HepG2 (cell line): Measurements from ENCODE around the gene COMMD4. TPM values are rescaled to one million over a fixed set of nuclear protein-coding genes. Genes with fewer than 3 reads are reported as not detected.

Experiments used
- ATAC-seq: fragments of 200-7000 bp; cut with Tn5 transposase; 3 replicates; pipeline ENCODE4 v1.9.1; 2020; ENCODE audit warnings: mild to moderate bottlenecking, moderate library complexity
- BruUV-seq: library from RNA; stranded (reverse); fragments of 400-500 nt; replicated peaks from 2 replicates; lab custom pipeline; 2021; lab: Mats Ljungman, UMichigan
- CTCF ChIA-PET: fragments of 300-600 bp; formaldehyde crosslinking; extraction: SDS; loops from one replicate; lab custom pipeline; 2021; ENCODE audit warnings: low total read pairs, inconsistent platforms, low intra/inter-chr PET ratio; lab: Yijun Ruan, JAX
- POLR2A ChIA-PET: fragments of 350-600 bp; sonication (Branson Sonifier 250); formaldehyde crosslinking; loops from one replicate; lab custom pipeline; 2020; ENCODE audit warnings: antibody characterized with exemption, inconsistent platforms; lab: Yijun Ruan, JAX
- DNase-seq: peaks from one replicate; pipeline ENCODE4 v3.0.0-alpha.2; 2015; ENCODE audit warnings: low spot score
- FAIRE-seq: peaks from 3 replicates; lab custom pipeline; 2011; peaks lifted over from hg19 to GRCh38; lab: Jason Lieb, UNC
- H2AFZ ChIP-seq: one replicate; pipeline ENCODE4 v1.6.1; 2011; ENCODE audit warnings: low read length, inconsistent platforms
- H3K27ac ChIP-seq: fragments of 300-600 bp; 3 replicates; pipeline ENCODE4 v1.8.0; 2011; ENCODE audit warnings: mixed run types, mild to moderate bottlenecking, mixed read lengths, low read length, inconsistent platforms; ENCODE audit not compliant: insufficient read depth; ENCODE audit errors: extremely low read length
- H3K27me3 ChIP-seq, 2 experiments: fragments of 200-600 bp in 1 of 2; 2 replicates in 1 of 2; 3 replicates in 1 of 2; pipeline versions ENCODE4 v1.6.0 to v1.8.0; 2011; ENCODE audit warnings: low read length in 2 of 2, mild to moderate bottlenecking in 2 of 2, moderate library complexity in 2 of 2, inconsistent platforms in 1 of 2; ENCODE audit not compliant: insufficient read depth in 2 of 2, control insufficient read depth in 1 of 2
- H3K36me3 ChIP-seq, 2 experiments: fragments of 200-600 bp in 1 of 2; replicated peaks in 1 of 2; 2 replicates in 1 of 2; 3 replicates in 1 of 2; pipeline versions ENCODE4 v1.5.1 to v1.8.0; 2011; ENCODE audit warnings: low read length in 2 of 2, inconsistent platforms in 1 of 2; ENCODE audit not compliant: insufficient read depth in 2 of 2, control insufficient read depth in 1 of 2
- H3K4me1 ChIP-seq: 2 replicates; pipeline ENCODE4 v1.5.1; 2012; ENCODE audit warnings: low read length, inconsistent platforms; ENCODE audit not compliant: insufficient read depth
- H3K4me2 ChIP-seq: 2 replicates; pipeline ENCODE4 v1.6.0; 2011; ENCODE audit warnings: low read depth, low read length, inconsistent platforms
- H3K4me3 ChIP-seq, 3 experiments: fragments of 200-600 bp in 1 of 3; sonication (generic), shearing (Covaris generic) in 1 of 3; replicated peaks in 1 of 3; 2 replicates each; pipeline ENCODE4 v1.5.1; 2011 to 2016; ENCODE audit warnings: low read length in 3 of 3, inconsistent platforms in 2 of 3, low read depth in 2 of 3, mild to moderate bottlenecking in 2 of 3, control low read depth in 1 of 3, mixed read lengths in 1 of 3; ENCODE audit not compliant: insufficient read depth in 1 of 3
- H3K79me2 ChIP-seq: one replicate; pipeline ENCODE4 v1.6.1; 2011; ENCODE audit warnings: low read length, inconsistent platforms; ENCODE audit not compliant: insufficient read depth
- H3K9ac ChIP-seq: 2 replicates; pipeline ENCODE4 v1.6.0; 2011; ENCODE audit warnings: mild to moderate bottlenecking, low read depth, low read length, inconsistent platforms; ENCODE audit not compliant: insufficient read depth
- H3K9me3 ChIP-seq: 2 replicates; pipeline ENCODE4 v1.5.1; 2012; ENCODE audit warnings: mild to moderate bottlenecking, low read length
- H4K20me1 ChIP-seq: 2 replicates; pipeline ENCODE4 v1.6.0; 2011; ENCODE audit warnings: inconsistent platforms, mild to moderate bottlenecking, low read length, moderate library complexity; ENCODE audit not compliant: insufficient read depth
- ADNP ChIP-seq: sonication (generic); formaldehyde crosslinking; IDR thresholded peaks from 2 replicates; pipeline ENCODE4 v1.4.0; 2020; ENCODE audit warnings: missing genetic modification reagents
- DR1 ChIP-seq: sonication (generic); formaldehyde crosslinking; IDR thresholded peaks from 2 replicates; pipeline ENCODE4 v1.8.0; 2021; ENCODE audit warnings: mild to moderate bottlenecking, missing genetic modification reagents, inconsistent platforms
- GABPB1 ChIP-seq: IDR thresholded peaks from 2 replicates; pipeline ENCODE4 v1.6.1; 2016; ENCODE audit warnings: mild to moderate bottlenecking, missing genetic modification reagents, moderate library complexity, missing compliant biosample characterization
- HMG20A ChIP-seq: IDR thresholded peaks from 2 replicates; pipeline ENCODE4 v1.6.1; 2016; ENCODE audit warnings: borderline replicate concordance
- NAIF1 ChIP-seq: sonication (generic); formaldehyde crosslinking; IDR thresholded peaks from 2 replicates; pipeline ENCODE4 v1.5.0; 2020; ENCODE audit warnings: mild to moderate bottlenecking, missing genetic modification reagents, borderline replicate concordance
- NFE2L1 ChIP-seq: sonication (generic); formaldehyde crosslinking; IDR thresholded peaks from 2 replicates; pipeline ENCODE4 v1.4.0; 2020; ENCODE audit warnings: missing genetic modification reagents, mild to moderate bottlenecking, borderline replicate concordance
- NR3C1 ChIP-seq: sonication (generic); formaldehyde crosslinking; IDR thresholded peaks from 2 replicates; pipeline ENCODE4 v1.4.0; 2020; ENCODE audit warnings: missing genetic modification reagents
- PHF20 ChIP-seq: sonication (generic); formaldehyde crosslinking; IDR thresholded peaks from 2 replicates; pipeline ENCODE4 v1.5.0; 2020; ENCODE audit warnings: mild to moderate bottlenecking, missing genetic modification reagents
- SAFB2 ChIP-seq: sonication (generic); formaldehyde crosslinking; IDR thresholded peaks from 2 replicates; pipeline ENCODE4 v1.5.1; 2020; ENCODE audit warnings: missing genetic modification reagents, low read depth, mild to moderate bottlenecking, borderline replicate concordance
- SMC3 ChIP-seq: IDR thresholded peaks from 2 replicates; pipeline ENCODE4 v1.6.1; 2011; ENCODE audit warnings: low read length, improper control_type of control experiment
- SYNCRIP ChIP-seq: fragments of 200-400 bp; formaldehyde crosslinking; IDR thresholded peaks from 2 replicates; pipeline ENCODE4 v1.6.1; 2018; ENCODE audit warnings: mild to moderate bottlenecking, low read depth, low read length; ENCODE audit not compliant: insufficient read depth
- TEAD2 ChIP-seq: sonication (generic); formaldehyde crosslinking; IDR thresholded peaks from 2 replicates; pipeline ENCODE4 v1.9.0; 2021; ENCODE audit warnings: missing genetic modification reagents
- USF2 ChIP-seq, 2 experiments: sonication (generic) in 1 of 2; formaldehyde crosslinking in 1 of 2; IDR thresholded peaks; 2 replicates each; pipeline versions ENCODE4 v1.5.1 to v1.6.1; 2011 to 2020; ENCODE audit warnings: borderline replicate concordance in 1 of 2, low read depth in 1 of 2, low read length in 1 of 2, mild to moderate bottlenecking in 1 of 2, missing genetic modification reagents in 1 of 2, moderate library complexity in 1 of 2
- ZNF12 ChIP-seq: sonication (generic); formaldehyde crosslinking; IDR thresholded peaks from 2 replicates; pipeline ENCODE4 v1.5.0; 2020; ENCODE audit warnings: missing genetic modification reagents
- ZNF430 ChIP-seq: sonication (generic); formaldehyde crosslinking; IDR thresholded peaks from 2 replicates; pipeline ENCODE4 v1.9.0; 2021; ENCODE audit warnings: mild to moderate bottlenecking, missing genetic modification reagents
- ZNF563 ChIP-seq: sonication (generic); formaldehyde crosslinking; IDR thresholded peaks from 2 replicates; pipeline ENCODE4 v1.8.0; 2022; ENCODE audit warnings: mild to moderate bottlenecking, moderate library complexity, missing genetic modification reagents
- ZNF784 ChIP-seq: sonication (generic); formaldehyde crosslinking; IDR thresholded peaks from 2 replicates; pipeline ENCODE4 v1.5.1; 2020; ENCODE audit warnings: missing genetic modification reagents, mild to moderate bottlenecking, borderline replicate concordance
- ZSCAN20 ChIP-seq: sonication (generic); formaldehyde crosslinking; IDR thresholded peaks from 2 replicates; pipeline ENCODE4 v1.4.0; 2020; ENCODE audit warnings: missing genetic modification reagents, mild to moderate bottlenecking, borderline replicate concordance
- ZSCAN25 ChIP-seq: sonication (generic); formaldehyde crosslinking; IDR thresholded peaks from 2 replicates; pipeline ENCODE4 v1.8.0; 2022; ENCODE audit warnings: mild to moderate bottlenecking, missing genetic modification reagents
- ZSCAN30 ChIP-seq: sonication (generic); formaldehyde crosslinking; IDR thresholded peaks from 2 replicates; pipeline ENCODE4 v1.5.0; 2020; ENCODE audit warnings: mild to moderate bottlenecking, missing genetic modification reagents
- WGBS: methylation state at CpG from one replicate; pipeline ENCODE4 v1.1.6; 2017; ENCODE audit warnings: low lambda C conversion rate; 5-methylcytosine and 5-hydroxymethylcytosine counted together
- in situ Hi-C: cut with HindIII; loops from 2 replicates; pipeline ENCODE4 v1.10.0; 2017; ENCODE audit warnings: low pct_unique_long_range_greater_than_20kb; ENCODE audit not compliant: extremely low pct_ligation_motif_present
- intact Hi-C: fragments of 100-400 bp; cut with micrococcal nuclease; formaldehyde crosslinking; loops from one replicate; pipeline ENCODE4 v1.10.0; 2022; ENCODE audit not compliant: unreplicated experiment
- polyA plus RNA-seq, 8 experiments: library from polyadenylated mRNA; depleted of rRNA in 3 of 8; stranded (reverse) in 7 of 8; unstranded in 1 of 8; fragments of >200 nt; fragmentation: Illumina TruSeq in 4 of 8; extraction: Trizol in 4 of 8; gene quantifications; 2 replicates each; pipeline versions ENCODE4 v1.2.1 to v1.2.3, GENCODE V29; 2011 to 2016; ENCODE audit warnings: low read depth in 4 of 8, missing spikeins in 1 of 8, mixed read lengths in 1 of 8; ENCODE audit not compliant: insufficient read depth in 1 of 8
- total RNA-seq, 5 experiments: library from RNA; depleted of rRNA; stranded (reverse); fragments of >200 nt; fragmentation: Illumina TruSeq; extraction: Trizol; gene quantifications; 2 replicates each; pipeline ENCODE4 v1.2.3, GENCODE V29; 2016; ENCODE audit warnings: low read depth in 1 of 5

Gene COMMD4
- total and polyA plus RNA-seq, 2 of the 13 experiments (the other 11 are each of a cell fraction or from before 2014, with no cell fraction given): 45.8 to 89.9 TPM

DNA sequence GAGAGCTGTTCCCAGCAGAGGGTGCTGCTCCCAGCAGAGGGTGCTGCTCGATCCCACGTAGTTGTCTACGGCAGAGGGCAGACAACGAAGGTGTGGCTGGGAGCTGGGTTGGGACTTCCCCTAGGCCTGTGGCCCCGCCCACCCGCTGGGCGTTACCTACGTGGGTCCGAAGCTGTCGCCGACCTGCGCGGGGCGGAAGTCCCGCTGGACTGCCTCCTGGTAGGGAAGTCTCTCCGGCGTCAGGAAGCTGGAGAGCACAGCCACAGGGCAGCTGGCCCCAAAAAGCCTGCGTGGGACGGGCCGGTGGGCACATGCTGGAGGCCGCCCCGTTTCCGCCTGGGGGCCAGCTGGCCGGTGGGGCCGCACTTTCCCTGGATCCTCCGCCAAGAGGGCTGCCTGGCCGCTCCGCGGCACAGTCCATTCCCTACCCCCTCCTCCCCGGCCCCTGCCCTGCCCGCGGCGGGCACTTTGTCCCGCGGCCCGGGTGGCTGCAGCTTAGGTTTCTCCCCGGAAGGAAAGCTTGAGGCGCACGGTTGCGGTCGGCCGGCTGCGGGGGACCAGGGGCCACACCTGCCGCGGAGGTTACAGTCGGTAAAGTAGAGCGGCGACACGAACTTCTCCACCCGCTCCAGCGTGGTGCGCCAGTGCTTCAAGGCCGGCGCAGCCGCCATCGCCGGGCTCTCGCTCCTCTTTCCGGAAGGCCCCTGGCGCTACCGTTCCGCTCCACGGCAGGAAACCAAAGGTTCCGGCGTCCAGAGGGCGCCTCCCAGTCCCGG lies 32.2 kb downstream of the COMMD4 start, which contains the start of gene MAN2C1:
MAN2C1 (minus strand) TSS at position 695 of the 776 bp plus-strand sequence; CDS start at position 671, 24 bp downstream.
- H3K27ac ChIP-seq: peak within 1 kb of the TSS; percentile 98
- no peaks in the 10 kb centered on the region for H3K27me3 ChIP-seq
- peak; percentile 91 for ATAC-seq
- BruUV-seq: no TSS peak
- peak within 1 kb of the TSS; percentile 99 for H3K9ac ChIP-seq
- peak; percentile 99 for FAIRE-seq
- peak within 1 kb of the TSS; percentile 31 for H2AFZ ChIP-seq
- POLR2A ChIA-PET: interaction anchor here (0.6 to 4.7 kb wide), 33 partner anchors 8 to 590 kb away, joined by 3 to 185 read pairs (median 6); partner anchors contain the start of genes COMMD4, IMP3, NEIL1 and PPCDC
- WGBS: 0% methylated on average over 5 of the region's 67 CpGs
- peaks cover 39% of the 10 kb centered on the region for H3K4me1 ChIP-seq
- H3K9me3 ChIP-seq: no peaks in the 10 kb centered on the region
- peak within 1 kb of the TSS; percentile 98 for H3K4me2 ChIP-seq
- 0 out of 2 replicates have a peak, but pooled peaks cover 4% of the 10 kb centered on the region for H4K20me1 ChIP-seq
- peak within 1 kb of the TSS; percentile 80 to 92 (median 91) for H3K4me3 ChIP-seq
- DNase-seq: peak; percentile 95
- H3K36me3 ChIP-seq: peaks cover 14 to 45% of the 10 kb centered on the region in 2 experiments
- in situ Hi-C loops (loop anchor here (5.0 to 10.0 kb wide), 2 partner anchors 84 to 277 kb away; partner anchors contain the start of genes IMP3, SIN3A and SNX33), intact Hi-C loops (loop anchor here (1.0 to 10.0 kb wide), 3 partner anchors 21 to 317 kb away; partner anchors contain the start of genes NEIL1 and SIN3A)
- CTCF ChIA-PET: no interaction called here
- peaks cover 5% of the 10 kb centered on the region for H3K79me2 ChIP-seq
- TF ChIP-seq NFE2L1 (CRISPR knock-in tag): peak; percentile 40; the same call in 1 of the 2 replicates
- peak; percentile 52 for TF ChIP-seq ZNF563 (CRISPR knock-in tag)
- TF ChIP-seq TEAD2 (CRISPR knock-in tag): no peak
- TF ChIP-seq ZSCAN30 (CRISPR knock-in tag): no peak
- TF ChIP-seq ZNF430: 0 out of 2 replicates have a peak, but pooled peaks have one; percentile 61
- TF ChIP-seq DR1 (CRISPR knock-in tag): peak; percentile 39; the same call in 1 of the 2 replicates
- no peak for TF ChIP-seq NR3C1 (CRISPR knock-in tag)
- TF ChIP-seq SAFB2: peak; percentile 77
- no peak for TF ChIP-seq ZSCAN20
- peak; percentile 81 for TF ChIP-seq ZSCAN25 (CRISPR knock-in tag)
- no peak; the same call in 1 of the 2 replicates for TF ChIP-seq ZNF12 (CRISPR knock-in tag)
- peak; percentile 93 for TF ChIP-seq NAIF1 (CRISPR knock-in tag)
- peak; percentile 97 for TF ChIP-seq GABPB1 (CRISPR knock-in tag)
- peak; percentile 90; the same call in 1 of the 2 replicates for TF ChIP-seq ZNF784 (CRISPR knock-in tag)
- peak; percentile 53 for TF ChIP-seq SMC3
- no peak; the same call in 1 of the 2 replicates for TF ChIP-seq USF2 (IDR thresholded peaks at IDR 0.05; ENCODE audit: low read depth, low read length)
- peak; percentile 19; the same call in 1 of the 2 replicates for TF ChIP-seq USF2 (CRISPR knock-in tag; IDR thresholded peaks at IDR 0.05; ENCODE audit: borderline replicate concordance)
- TF ChIP-seq SYNCRIP: no peak
- no peak for TF ChIP-seq ADNP
- peak; percentile 90 for TF ChIP-seq PHF20
- no peak; the same call in 1 of the 2 replicates for TF ChIP-seq HMG20A
